Bronchial epithelial cell (primary cell): ENCODE measurements around the gene ZDHHC21. TPM values are rescaled to one million over a fixed set of nuclear protein-coding genes. Genes with fewer than 3 reads are reported as not detected.

ENCODE experiments used
- DNase-seq: peaks from one replicate; pipeline ENCODE4 v3.0.0-alpha.2; 2010; ENCODE audit warnings: low read depth
- FAIRE-seq: peaks from 2 replicates; lab custom pipeline; 2011; peaks lifted over from hg19 to GRCh38; lab: Jason Lieb, UNC
- H3K27me3 ChIP-seq: 2 replicates; pipeline ENCODE4 v1.5.1; 2011; ENCODE audit warnings: low read length; ENCODE audit not compliant: control insufficient read depth, insufficient read depth
- H3K36me3 ChIP-seq: 2 replicates; pipeline ENCODE4 v1.5.1; 2011; ENCODE audit warnings: low read length; ENCODE audit not compliant: control insufficient read depth, insufficient read depth
- H3K4me3 ChIP-seq: 2 replicates; pipeline ENCODE4 v1.5.1; 2011; ENCODE audit warnings: mild to moderate bottlenecking, low read depth, low read length, control low read depth
- total RNA-seq: library from RNA; depleted of rRNA; stranded (reverse); fragments of >200 nt; gene quantifications from 2 replicates; pipeline ENCODE4 v1.2.1, GENCODE V29; 2014
- TF ChIP-seq, protein P1 (sequence below): IDR thresholded peaks from 2 replicates; pipeline ENCODE4 v1.5.1; 2011; ENCODE audit warnings: mild to moderate bottlenecking, moderate library complexity, low read length, control low read depth, inconsistent platforms; ENCODE audit not compliant: insufficient read depth, severe bottlenecking

Gene ZDHHC21
- total RNA-seq, 1 donor from 2014 or later: 8.4 TPM

DNA sequence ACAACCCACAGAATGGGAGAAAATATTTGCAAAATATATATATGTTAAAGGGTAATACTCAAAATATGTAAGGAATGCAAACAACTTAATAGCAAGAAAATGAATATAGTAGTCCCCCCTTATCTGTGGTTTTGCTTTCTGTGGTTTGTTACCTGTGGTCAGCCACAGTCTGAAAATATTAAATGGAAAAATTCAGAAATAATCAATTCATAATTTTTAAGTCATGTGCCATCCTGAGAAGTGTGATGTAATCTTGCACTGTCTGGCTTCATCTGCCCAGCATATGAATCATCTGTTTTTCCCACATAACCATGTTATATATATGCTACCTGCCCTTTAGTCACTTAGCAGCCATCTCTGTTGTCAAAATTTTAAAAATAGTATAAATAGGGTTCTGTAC is 17.6 kb upstream of the ZDHHC21 start:
- TF ChIP-seq, protein P1, sequence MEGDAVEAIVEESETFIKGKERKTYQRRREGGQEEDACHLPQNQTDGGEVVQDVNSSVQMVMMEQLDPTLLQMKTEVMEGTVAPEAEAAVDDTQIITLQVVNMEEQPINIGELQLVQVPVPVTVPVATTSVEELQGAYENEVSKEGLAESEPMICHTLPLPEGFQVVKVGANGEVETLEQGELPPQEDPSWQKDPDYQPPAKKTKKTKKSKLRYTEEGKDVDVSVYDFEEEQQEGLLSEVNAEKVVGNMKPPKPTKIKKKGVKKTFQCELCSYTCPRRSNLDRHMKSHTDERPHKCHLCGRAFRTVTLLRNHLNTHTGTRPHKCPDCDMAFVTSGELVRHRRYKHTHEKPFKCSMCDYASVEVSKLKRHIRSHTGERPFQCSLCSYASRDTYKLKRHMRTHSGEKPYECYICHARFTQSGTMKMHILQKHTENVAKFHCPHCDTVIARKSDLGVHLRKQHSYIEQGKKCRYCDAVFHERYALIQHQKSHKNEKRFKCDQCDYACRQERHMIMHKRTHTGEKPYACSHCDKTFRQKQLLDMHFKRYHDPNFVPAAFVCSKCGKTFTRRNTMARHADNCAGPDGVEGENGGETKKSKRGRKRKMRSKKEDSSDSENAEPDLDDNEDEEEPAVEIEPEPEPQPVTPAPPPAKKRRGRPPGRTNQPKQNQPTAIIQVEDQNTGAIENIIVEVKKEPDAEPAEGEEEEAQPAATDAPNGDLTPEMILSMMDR: no peak
- Histone ChIP-seq H3K36me3 (no peaks in the 10 kb centered on the region), H3K27me3 (no peaks in the 10 kb centered on the region), H3K4me3 (no peak overlapping the region)
- FAIRE-seq (no peak), DNase-seq (peak; percentile 80)

DNA sequence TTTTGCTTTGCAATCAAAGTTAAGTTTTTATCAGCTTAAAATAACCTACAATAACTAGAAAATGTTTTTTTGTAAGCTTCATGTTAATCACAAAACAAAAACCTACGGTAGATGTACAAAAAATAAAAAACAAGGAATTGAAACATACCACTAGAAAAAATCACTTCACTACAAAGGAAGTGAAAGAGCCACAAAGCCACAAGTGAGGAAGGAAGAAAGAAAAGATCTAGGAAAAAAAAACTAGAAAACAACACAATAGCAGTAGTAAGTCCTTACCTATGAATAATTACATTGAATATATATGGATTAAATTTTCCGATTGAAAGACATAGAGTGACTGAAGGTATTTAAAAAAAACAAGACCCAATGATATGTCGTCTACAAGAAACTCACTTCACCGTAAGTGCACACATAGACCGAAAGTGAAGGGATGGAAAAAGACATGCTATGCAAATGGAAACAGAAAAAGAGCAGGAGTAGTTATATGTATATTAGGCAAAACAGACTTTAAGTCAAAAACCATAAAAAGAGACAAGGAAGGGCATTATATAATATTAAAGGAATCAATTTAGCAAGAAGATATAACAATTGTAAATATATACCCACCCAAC is 13.4 kb upstream of the ZDHHC21 start:
- no peak for FAIRE-seq
- Histone ChIP-seq H3K36me3 (no peaks in the 10 kb centered on the region), H3K4me3 (no peak overlapping the region), H3K27me3 (no peaks in the 10 kb centered on the region)
- DNase-seq: no peak
- TF ChIP-seq, protein P1: no peak

DNA sequence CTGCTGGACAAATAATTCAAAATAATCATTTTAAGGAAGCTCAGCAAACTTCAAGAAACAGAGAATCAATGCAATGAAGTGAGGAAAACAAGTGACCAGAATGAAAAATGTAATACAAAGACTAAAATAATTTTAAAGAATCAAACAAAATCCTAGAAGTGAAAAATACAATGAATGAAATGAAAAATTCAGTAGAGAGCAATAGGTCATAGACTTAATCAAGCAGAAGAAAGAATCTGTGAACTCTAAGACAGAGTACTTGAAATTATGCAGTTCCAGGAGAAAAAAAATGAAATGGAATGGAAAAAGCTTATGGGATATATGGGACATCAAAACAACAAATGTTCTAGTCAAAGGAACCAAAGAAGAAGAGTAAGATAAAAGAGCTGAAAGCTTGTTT is 11.8 kb upstream of the ZDHHC21 start:
- H3K27me3 ChIP-seq: no peaks in the 10 kb centered on the region
- no peak for FAIRE-seq
- TF ChIP-seq, protein P1: no peak
- H3K36me3 ChIP-seq: no peaks in the 10 kb centered on the region
- no peak for DNase-seq
- no peak overlapping the region for H3K4me3 ChIP-seq

DNA sequence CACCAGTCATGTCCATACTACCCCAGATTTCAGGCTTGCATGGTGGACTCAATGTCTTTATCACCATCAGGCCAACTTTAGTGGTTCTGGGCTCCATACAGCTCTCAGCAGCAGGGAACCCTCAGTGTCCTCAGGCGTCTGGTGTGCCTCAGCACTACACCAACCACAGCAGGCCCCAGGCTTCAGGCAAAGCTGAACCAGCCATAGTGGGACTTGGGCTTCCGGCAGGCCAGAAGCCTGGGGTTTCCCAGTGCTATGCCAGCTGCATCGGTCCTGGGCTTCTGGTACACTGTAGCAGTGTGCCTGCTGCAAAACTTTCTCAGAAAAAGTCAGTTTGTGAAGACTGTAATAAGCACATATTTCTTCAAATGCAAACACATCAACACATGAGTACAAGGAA is 11.0 kb upstream of the ZDHHC21 start:
- Histone ChIP-seq H3K27me3 (no peaks in the 10 kb centered on the region), H3K4me3 (no peak overlapping the region), H3K36me3 (no peaks in the 10 kb centered on the region)
- TF ChIP-seq, protein P1: no peak
- no peak for DNase-seq
- FAIRE-seq: no peak

DNA sequence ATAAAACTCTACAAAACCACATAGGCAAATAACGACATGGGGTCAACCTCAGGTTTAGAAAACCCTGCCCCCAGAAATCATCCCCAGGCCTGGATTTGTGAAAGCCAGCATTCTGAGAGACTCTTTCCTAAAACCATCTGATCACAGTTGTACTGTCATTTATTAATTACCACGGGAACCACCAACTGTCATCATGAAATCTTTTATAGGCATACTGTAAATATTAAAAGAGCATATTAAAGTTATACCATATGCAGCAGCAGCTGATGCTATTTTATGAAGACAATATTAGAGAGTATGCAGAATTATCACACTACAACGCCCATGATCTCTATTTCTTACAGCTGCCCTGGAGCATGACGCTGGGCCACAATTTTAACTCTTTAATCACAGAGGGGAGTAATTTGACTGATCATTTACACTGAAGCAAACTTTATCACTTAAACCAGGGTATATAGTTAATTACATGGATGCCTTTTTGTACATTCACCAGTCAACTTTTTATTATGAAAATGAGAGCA is 9.0 kb upstream of the ZDHHC21 start:
- H3K4me3 ChIP-seq: no peak overlapping the region
- FAIRE-seq: no peak
- H3K27me3 ChIP-seq: no peaks in the 10 kb centered on the region
- DNase-seq: no peak
- H3K36me3 ChIP-seq: no peaks in the 10 kb centered on the region
- TF ChIP-seq, protein P1: no peak
